Measurements from ENCODE around the gene OR8S1.
"Not testable (repeated sequence)": the region's sequence is repeated elsewhere in the genome, so short reads cannot be mapped to it uniquely, and the experiment has no call there.

Gene OR8S1

GRCh38 chr12:48514728-48515127 lies 10.7 kb upstream of the OR8S1 start:
- TF ChIP-seq SNAI2 (CRISPR knock-in tag; IDR thresholded peaks at IDR 0.05), result no peak
- TF ChIP-seq ZNF70 (CRISPR knock-in tag; IDR thresholded peaks at IDR 0.05), result no peak
- no peak for TF ChIP-seq ZNF565 (CRISPR knock-in tag; conservative IDR thresholded peaks at IDR 0.05; ENCODE audit: low read depth)
- TF ChIP-seq CSRNP3 (CRISPR knock-in tag; IDR thresholded peaks at IDR 0.05), result no peak
- TF ChIP-seq GLIS3 (CRISPR knock-in tag; IDR thresholded peaks at IDR 0.05), result no peak
- TF ChIP-seq POU6F1 (CRISPR knock-in tag; IDR thresholded peaks at IDR 0.05; ENCODE audit: borderline replicate concordance, low read depth), result no peak
- TF ChIP-seq TCF4 (CRISPR knock-in tag; IDR thresholded peaks at IDR 0.05; ENCODE audit: borderline replicate concordance), result no peak
- no peak for TF ChIP-seq PATZ1 (CRISPR knock-in tag; IDR thresholded peaks at IDR 0.05; ENCODE audit: borderline replicate concordance)
- no peak for TF ChIP-seq TSHZ2 (CRISPR knock-in tag; IDR thresholded peaks at IDR 0.05)
- no peak for TF ChIP-seq BACH2 (CRISPR knock-in tag; IDR thresholded peaks at IDR 0.05; ENCODE audit: borderline replicate concordance)
- no peak for TF ChIP-seq ZC3H10 (CRISPR knock-in tag; IDR thresholded peaks at IDR 0.05)
- TF ChIP-seq CREB5 (CRISPR knock-in tag; IDR thresholded peaks at IDR 0.05; ENCODE audit: low read depth), result no peak
- no peak for TF ChIP-seq OSR1 (CRISPR knock-in tag; IDR thresholded peaks at IDR 0.05)
- TF ChIP-seq ARNTL (CRISPR knock-in tag; IDR thresholded peaks at IDR 0.05; ENCODE audit: borderline replicate concordance, low read depth), result no peak
- TF ChIP-seq ESRRG (CRISPR knock-in tag; IDR thresholded peaks at IDR 0.05), result no peak
- no peak for TF ChIP-seq ZFP3 (CRISPR knock-in tag; IDR thresholded peaks at IDR 0.05)
- no peak for ATAC-seq

- ATAC-seq, result not testable (repeated sequence)
These were observed 5.1 kb upstream of the OR8S1 start for GRCh38 chr12:48520381-48520780.

- TF ChIP-seq CSDC2 (CRISPR knock-in tag; IDR thresholded peaks at IDR 0.05), result no peak
- TF ChIP-seq BACH2 (CRISPR knock-in tag; IDR thresholded peaks at IDR 0.05; ENCODE audit: borderline replicate concordance), result no peak
- ATAC-seq, result no peak
These were observed 2.6 kb downstream of the OR8S1 start for GRCh38 chr12:48527891-48528670.

GRCh38 chr12:48532601-48533000 lies 7.2 kb downstream of the OR8S1 start:
- no peak for ATAC-seq
- TF ChIP-seq CSRNP3 (CRISPR knock-in tag; IDR thresholded peaks at IDR 0.05), result no peak
- no peak for TF ChIP-seq OSR1 (CRISPR knock-in tag; IDR thresholded peaks at IDR 0.05)
- TF ChIP-seq ISL1 (CRISPR knock-in tag; IDR thresholded peaks at IDR 0.05), result no peak
- no peak for TF ChIP-seq TSHZ2 (CRISPR knock-in tag; IDR thresholded peaks at IDR 0.05)
- TF ChIP-seq ARNTL (CRISPR knock-in tag; IDR thresholded peaks at IDR 0.05; ENCODE audit: borderline replicate concordance, low read depth), result no peak
- TF ChIP-seq TOX (CRISPR knock-in tag; IDR thresholded peaks at IDR 0.05; ENCODE audit: borderline replicate concordance), result no peak
- no peak for TF ChIP-seq ZFP30 (CRISPR knock-in tag; IDR thresholded peaks at IDR 0.05)
- TF ChIP-seq BACH2 (CRISPR knock-in tag; IDR thresholded peaks at IDR 0.05; ENCODE audit: borderline replicate concordance), result no peak
- TF ChIP-seq RARB (CRISPR knock-in tag; IDR thresholded peaks at IDR 0.05), result no peak

Data from SK-N-SH treated with all-trans-retinoic acid at 6 μM for 48 hours (cell line).